ENCODE results near the gene DOC2A.
A peak's percentile ranks its signal among the peaks of the same experiment; 100 is the strongest.

Gene DOC2A

DNA sequence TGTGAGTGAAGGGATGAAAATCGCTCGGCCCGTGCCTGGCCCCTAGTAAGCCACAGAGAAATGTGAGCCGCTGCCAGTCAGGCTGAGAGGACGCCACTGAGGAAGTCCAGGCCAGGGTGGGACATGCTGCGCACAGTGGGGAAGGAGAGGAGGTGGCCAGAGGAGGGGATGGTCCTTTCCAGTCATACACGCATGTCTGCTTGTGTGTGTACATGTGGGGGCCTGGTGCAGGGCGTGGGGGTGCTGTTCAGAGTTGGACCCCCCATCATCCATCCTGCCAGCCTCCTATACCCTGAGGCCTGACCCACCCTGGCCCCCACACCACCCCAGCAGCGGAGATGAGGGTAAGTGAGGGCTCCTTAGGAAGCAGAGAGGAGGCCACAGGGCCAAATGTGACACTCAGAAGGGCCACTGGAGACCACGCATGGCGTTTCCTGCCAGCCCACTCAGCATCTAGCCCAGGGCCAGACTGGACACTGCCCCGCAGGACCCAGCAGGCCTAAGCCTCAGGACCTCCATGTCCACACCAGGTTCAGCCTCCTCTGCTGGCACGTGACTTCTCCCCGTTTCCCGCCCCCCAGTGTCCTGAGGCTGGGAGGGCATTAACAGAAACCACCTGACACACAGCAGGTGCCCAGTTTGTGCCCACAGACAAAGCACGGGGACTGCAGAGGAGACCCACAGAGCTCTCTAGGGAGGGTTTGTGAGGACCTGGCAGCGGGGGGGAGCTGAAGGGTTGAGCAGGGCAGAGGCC, 7.0 kb downstream of the DOC2A start:
- H3K4me3 ChIP-seq (ENCODE audit: low read depth, low read length), result no peak overlapping the region
- no peak for DNase-seq (ENCODE audit: low read depth)
- TF ChIP-seq, protein P1, sequence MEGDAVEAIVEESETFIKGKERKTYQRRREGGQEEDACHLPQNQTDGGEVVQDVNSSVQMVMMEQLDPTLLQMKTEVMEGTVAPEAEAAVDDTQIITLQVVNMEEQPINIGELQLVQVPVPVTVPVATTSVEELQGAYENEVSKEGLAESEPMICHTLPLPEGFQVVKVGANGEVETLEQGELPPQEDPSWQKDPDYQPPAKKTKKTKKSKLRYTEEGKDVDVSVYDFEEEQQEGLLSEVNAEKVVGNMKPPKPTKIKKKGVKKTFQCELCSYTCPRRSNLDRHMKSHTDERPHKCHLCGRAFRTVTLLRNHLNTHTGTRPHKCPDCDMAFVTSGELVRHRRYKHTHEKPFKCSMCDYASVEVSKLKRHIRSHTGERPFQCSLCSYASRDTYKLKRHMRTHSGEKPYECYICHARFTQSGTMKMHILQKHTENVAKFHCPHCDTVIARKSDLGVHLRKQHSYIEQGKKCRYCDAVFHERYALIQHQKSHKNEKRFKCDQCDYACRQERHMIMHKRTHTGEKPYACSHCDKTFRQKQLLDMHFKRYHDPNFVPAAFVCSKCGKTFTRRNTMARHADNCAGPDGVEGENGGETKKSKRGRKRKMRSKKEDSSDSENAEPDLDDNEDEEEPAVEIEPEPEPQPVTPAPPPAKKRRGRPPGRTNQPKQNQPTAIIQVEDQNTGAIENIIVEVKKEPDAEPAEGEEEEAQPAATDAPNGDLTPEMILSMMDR (IDR thresholded peaks at IDR 0.05; ENCODE audit: insufficient read depth, low read depth, low read length, missing control alignments), result no peak

DNA sequence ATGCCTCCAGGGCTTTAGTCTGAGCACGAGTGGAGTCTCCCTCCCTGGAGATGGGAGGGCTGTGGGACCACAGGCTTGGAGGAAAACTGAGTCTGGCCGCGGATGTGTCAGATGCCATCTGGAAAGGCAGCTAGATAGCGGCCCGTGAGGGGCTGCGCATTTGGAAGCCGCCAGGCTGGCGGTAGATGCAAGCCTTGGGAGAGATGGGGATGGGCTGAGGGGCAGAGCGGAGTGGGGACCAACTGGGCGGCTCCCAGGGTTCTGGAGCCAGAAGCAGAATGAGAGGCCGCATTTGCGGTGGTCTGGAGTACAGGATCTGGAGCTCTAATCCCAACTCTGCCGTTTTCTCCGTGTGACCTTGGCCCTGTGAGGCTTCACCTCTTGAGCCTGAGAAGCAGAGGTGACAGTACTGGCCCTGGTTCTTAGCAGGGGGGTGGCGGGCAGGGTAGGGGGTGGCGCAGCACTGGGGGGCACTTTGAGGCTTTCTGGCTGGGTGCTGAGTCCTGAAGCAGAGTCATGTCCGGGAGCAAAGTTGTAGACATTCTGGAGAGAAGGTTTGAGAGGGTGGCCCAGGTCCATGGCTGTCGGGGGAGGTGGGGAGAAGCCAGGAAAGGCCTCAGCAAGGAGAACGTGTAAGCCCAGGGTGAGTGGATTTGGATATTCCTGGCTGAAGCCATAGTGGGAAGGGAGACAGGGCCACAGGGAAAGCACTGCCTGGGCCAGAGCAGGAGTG, 8.0 kb downstream of the DOC2A start:
- H3K4me3 ChIP-seq (ENCODE audit: low read depth, low read length), result no peak overlapping the region
- TF ChIP-seq, protein P1 (IDR thresholded peaks at IDR 0.05; ENCODE audit: insufficient read depth, low read depth, low read length, missing control alignments), result no peak
- DNase-seq (ENCODE audit: low read depth), result no peak

DNA sequence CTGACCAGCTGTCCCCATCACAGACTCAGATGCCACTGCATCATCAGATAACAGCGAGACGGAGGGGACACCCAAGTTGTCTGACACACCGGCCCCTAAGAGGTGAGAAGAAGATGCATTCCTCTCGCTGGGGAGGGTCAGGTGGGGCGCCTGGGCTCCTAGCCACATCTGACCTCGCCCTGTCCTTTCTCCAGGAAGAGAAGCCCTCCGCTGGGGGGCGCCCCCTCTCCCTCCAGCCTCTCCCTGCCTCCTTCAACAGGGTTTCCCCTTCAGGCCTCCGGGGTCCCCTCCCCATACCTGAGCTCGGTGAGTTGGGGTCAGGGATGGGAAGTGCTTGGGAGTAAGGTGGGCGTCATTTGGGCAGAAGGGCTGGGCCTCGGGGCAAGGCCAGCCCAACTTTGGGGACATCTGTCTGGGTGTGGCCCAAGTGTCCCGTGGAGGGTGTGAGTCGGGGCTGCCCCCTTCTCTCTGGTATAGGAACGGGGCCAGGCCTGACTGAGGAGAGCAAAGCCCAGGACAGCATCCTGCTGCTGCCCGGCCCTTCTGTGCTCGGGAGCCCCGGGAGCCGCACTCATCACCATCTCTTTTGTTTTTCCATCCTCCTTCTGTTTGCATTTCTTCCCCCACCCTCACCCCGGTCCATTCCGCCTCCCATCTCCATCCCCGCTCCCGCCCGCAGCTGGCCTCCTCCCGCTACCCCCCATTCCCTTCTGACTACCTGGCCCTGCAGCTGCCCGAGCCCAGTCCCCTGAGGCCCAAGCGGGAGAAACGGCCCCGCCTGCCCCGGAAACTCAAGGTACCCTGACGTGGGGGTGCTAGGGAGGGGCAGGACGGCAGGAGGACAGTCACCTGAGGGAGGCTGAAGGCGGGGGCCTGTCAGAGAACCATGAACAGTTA, 9.8 kb downstream of the DOC2A start:
- no peak overlapping the region for H3K4me3 ChIP-seq (ENCODE audit: low read depth, low read length)
- DNase-seq (ENCODE audit: low read depth), result no peak
- TF ChIP-seq, protein P1 (IDR thresholded peaks at IDR 0.05; ENCODE audit: insufficient read depth, low read depth, low read length, missing control alignments), result no peak

DNA sequence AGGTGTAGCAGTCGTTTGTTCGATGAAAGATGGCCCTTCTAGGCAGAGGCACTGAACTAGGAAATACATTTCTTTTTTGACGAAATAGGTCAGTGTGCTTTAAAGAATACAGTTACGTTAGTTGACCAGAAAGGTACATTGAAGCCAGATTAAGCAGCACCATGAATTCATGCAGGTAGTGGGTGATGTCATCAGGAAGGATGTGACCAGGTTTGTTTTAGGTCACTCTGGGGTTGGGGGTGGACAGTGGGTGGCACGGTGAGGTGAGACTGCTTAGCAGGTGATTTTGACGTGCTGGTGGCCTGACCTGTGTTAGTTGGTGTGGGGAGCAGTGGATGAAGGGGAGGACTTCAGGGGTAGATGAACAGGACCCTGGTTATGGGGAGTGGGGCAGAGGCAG, 11.2 kb downstream of the DOC2A start:
- H3K4me3 ChIP-seq (ENCODE audit: low read depth, low read length), result no peak overlapping the region
- DNase-seq (ENCODE audit: low read depth), result no peak
- TF ChIP-seq, protein P1 (IDR thresholded peaks at IDR 0.05; ENCODE audit: insufficient read depth, low read depth, low read length, missing control alignments), result no peak

DNA sequence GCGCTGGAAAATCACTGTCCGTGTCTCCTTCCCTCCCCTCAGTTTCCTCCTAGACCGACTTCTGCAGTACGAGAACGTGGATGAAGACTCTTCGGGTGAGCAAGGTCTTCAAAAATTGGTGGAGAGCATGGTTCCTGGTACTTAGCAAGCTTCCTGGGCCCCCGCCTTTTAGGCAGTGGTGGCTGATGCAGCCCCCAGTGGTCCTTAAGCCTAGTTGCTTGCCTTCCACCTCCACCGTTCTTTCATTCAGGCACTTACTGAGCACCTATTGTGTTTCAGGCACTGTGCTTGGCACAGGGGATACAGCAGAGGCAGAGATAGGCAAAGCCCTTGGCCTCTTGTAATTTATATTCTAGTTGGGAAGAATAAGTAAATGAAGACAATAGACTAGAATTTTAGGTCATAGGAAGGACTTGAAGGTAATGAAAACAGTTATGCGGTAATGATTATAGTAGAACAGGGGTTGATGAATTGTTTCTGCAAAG, 14.0 kb downstream of the DOC2A start:
- peak; percentile 35 for DNase-seq (ENCODE audit: low read depth)
- TF ChIP-seq, protein P1 (IDR thresholded peaks at IDR 0.05; ENCODE audit: insufficient read depth, low read depth, low read length, missing control alignments), result no peak
- H3K4me3 ChIP-seq (ENCODE audit: low read depth, low read length), result peak overlapping the region; percentile 83

DNA sequence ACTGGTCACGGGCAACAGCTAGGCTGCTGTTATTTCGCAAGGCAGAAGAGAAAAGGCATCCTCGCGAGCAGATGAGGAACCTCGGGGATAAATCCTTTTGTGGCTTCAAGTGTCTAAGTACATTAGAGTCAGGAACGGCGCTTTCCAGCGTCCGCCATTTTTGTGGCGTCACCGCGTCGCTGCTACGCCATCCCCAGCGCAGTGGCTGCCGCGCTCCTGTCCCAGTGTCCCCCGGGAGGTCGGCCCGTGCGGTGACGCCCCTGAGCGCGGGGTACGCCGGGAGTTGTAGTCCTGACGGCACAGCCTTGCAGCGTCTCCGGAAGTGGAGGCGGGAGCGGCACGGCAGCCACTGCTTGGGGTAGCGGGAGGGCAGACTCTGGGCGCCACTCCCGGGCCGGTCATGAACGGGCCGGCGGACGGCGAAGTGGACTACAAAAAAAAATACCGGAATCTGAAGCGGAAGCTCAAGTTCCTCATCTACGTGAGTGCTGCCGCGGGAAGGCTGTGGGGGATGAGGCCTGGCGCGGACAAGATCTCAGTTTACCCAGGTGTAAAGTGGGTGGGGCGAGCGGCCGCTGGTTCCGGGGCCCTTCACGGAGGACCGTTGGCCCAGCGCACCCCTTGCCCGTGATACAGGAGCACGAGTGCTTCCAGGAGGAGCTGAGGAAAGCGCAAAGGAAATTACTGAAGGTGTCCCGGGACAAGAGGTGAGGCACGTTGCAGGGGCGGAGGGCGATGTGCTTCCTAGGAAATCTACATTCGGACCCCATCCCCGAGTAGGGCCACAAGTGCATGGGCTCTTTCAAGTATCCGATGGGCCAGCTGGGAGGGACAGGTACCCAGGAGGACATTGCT, 14.7 kb downstream of the DOC2A start, which contains the start of gene INO80E:
Gene INO80E (plus strand): TSS at position 331 of the 855 bp plus-strand sequence. CDS start 70 bp downstream, at position 401.
- H3K4me3 ChIP-seq (ENCODE audit: low read depth, low read length), result peak within 1 kb of the TSS; percentile 83
- TF ChIP-seq, protein P1 (IDR thresholded peaks at IDR 0.05; ENCODE audit: insufficient read depth, low read depth, low read length, missing control alignments), result no peak
- DNase-seq (ENCODE audit: low read depth), result peak; percentile 99
